ENCODE data around the gene ADGRF5.

GRCh38 chr6:46961711-46962110, 40.0 kb upstream of the ADGRF5 start:
- no peak for TF ChIP-seq CTCF (IDR thresholded peaks at IDR 0.05)
- no peak for TF ChIP-seq POLR2A (IDR thresholded peaks at IDR 0.05)

Data from Peyer's patch (tissue), 4 donors.